ENCODE results near the gene LMCD1.

The LMCD1 gene

DNA sequence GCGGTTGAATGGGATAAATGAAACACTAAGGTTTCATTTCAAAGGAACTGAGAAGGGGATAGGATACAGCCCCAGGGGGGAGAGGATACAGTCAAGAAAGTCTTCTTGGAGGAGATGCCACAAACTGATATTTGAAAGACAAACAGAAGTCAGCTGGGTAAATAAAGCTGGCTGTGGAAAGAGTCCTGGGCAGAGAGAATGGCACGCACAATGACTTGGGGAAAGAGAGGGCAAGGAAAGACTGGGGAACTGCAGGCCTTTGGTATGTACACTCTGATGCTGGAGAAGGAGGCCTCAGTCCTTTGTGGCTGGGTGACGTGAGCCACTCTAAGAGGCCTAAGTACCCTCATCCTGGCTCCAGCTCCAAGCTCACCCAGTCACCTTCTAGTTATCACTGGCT is 45.2 kb upstream of the LMCD1 start:
- Histone ChIP-seq H3K27me3 (ENCODE audit: control insufficient read depth, insufficient read depth, low read length) (no peaks in the 10 kb centered on the region), H3K9ac (no peak overlapping the region), H3K4me2 (ENCODE audit: low read length) (no peak overlapping the region), H3K79me2 (no peaks in the 10 kb centered on the region), H3K36me3 (ENCODE audit: control insufficient read depth, insufficient read depth, low read length) (no peaks in the 10 kb centered on the region), H3K9me3 (ENCODE audit: control insufficient read depth, low read length) (no peaks in the 10 kb centered on the region), H3K4me1 (no peaks in the 10 kb centered on the region), H2AFZ (no peak overlapping the region), H3K4me3 (ENCODE audit: low read depth, low read length) (no peak overlapping the region), H3K27ac (no peak overlapping the region)
- TF ChIP-seq, protein P1, sequence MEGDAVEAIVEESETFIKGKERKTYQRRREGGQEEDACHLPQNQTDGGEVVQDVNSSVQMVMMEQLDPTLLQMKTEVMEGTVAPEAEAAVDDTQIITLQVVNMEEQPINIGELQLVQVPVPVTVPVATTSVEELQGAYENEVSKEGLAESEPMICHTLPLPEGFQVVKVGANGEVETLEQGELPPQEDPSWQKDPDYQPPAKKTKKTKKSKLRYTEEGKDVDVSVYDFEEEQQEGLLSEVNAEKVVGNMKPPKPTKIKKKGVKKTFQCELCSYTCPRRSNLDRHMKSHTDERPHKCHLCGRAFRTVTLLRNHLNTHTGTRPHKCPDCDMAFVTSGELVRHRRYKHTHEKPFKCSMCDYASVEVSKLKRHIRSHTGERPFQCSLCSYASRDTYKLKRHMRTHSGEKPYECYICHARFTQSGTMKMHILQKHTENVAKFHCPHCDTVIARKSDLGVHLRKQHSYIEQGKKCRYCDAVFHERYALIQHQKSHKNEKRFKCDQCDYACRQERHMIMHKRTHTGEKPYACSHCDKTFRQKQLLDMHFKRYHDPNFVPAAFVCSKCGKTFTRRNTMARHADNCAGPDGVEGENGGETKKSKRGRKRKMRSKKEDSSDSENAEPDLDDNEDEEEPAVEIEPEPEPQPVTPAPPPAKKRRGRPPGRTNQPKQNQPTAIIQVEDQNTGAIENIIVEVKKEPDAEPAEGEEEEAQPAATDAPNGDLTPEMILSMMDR (IDR thresholded peaks at IDR 0.05) = no peak

DNA sequence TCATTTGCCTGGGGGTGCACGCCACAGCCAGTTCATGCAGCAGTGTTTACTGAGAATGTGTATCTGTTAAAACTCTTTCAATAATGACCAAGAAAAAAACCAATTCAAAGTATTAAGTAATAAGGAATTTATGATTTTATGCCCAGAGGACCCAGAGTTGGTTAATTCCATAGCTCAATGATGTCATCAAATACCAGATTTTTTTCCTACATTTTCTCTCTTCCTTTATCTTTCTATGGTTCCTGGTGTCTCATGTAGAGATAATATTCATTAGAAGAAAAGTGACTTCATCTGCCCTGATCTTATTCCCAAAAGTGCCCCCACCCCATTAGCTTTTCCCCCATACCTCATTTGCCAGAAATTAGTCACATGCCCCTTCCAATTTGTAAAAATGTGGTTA is 44.6 kb upstream of the LMCD1 start:
- Histone ChIP-seq H2AFZ (no peak overlapping the region), H3K4me3 (ENCODE audit: low read depth, low read length) (no peak overlapping the region), H3K9ac (no peak overlapping the region), H3K36me3 (ENCODE audit: control insufficient read depth, insufficient read depth, low read length) (no peaks in the 10 kb centered on the region), H3K4me1 (no peaks in the 10 kb centered on the region), H3K9me3 (ENCODE audit: control insufficient read depth, low read length) (no peaks in the 10 kb centered on the region), H3K79me2 (no peaks in the 10 kb centered on the region), H3K4me2 (ENCODE audit: low read length) (no peak overlapping the region), H3K27me3 (ENCODE audit: control insufficient read depth, insufficient read depth, low read length) (no peaks in the 10 kb centered on the region), H3K27ac (no peak overlapping the region)
- TF ChIP-seq, protein P1 (IDR thresholded peaks at IDR 0.05) = no peak

DNA sequence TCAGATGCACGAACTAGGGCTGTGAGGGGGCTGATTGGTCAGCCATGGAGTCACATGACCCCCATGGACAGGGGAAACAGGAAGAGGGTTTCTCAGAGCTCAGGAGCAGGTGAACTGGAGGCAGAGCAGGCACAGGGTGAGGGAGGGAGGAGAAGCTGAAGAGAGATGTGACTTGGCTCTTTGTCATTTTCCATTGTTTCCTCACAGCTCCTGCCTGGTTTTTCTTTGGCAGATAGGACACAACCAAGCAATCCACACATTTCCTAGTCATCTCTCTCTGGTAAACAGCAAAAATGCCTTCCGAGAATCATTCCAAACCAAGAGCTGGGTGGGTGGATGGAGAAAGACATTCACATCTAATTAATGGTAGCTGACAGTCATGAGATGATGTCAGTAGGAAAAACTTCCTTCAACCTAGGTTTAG is 43.4 kb upstream of the LMCD1 start:
- no peaks in the 10 kb centered on the region for H3K36me3 ChIP-seq (ENCODE audit: control insufficient read depth, insufficient read depth, low read length)
- no peaks in the 10 kb centered on the region for H3K79me2 ChIP-seq
- TF ChIP-seq, protein P1 (IDR thresholded peaks at IDR 0.05) = no peak
- H2AFZ ChIP-seq = no peak overlapping the region
- H3K4me3 ChIP-seq (ENCODE audit: low read depth, low read length) = no peak overlapping the region
- no peaks in the 10 kb centered on the region for H3K4me1 ChIP-seq
- no peak overlapping the region for H3K9ac ChIP-seq
- H3K27me3 ChIP-seq (ENCODE audit: control insufficient read depth, insufficient read depth, low read length) = no peaks in the 10 kb centered on the region
- H3K27ac ChIP-seq = no peak overlapping the region
- no peak overlapping the region for H3K4me2 ChIP-seq (ENCODE audit: low read length)
- no peaks in the 10 kb centered on the region for H3K9me3 ChIP-seq (ENCODE audit: control insufficient read depth, low read length)

DNA sequence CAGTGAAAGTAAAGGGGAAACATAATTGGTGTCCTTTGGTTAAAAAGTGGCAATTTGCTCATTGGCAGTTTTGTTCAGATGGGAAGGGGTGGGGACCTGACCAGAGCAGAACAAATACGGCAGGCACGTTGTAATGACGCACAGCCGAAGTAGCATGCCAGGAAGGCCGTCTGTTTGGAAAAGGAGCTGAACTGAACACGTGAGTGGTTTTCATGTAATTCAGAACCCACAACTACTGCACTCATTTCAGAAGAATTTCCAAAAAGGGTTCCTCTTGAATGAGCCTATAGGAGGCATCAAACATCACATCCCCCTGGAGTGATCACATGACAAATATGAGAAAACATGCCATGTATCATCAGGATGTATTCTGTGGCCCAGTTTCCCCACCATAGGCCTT is 42.9 kb upstream of the LMCD1 start:
- no peak overlapping the region for H3K4me3 ChIP-seq (ENCODE audit: low read depth, low read length)
- TF ChIP-seq, protein P1 (IDR thresholded peaks at IDR 0.05) = no peak
- no peaks in the 10 kb centered on the region for H3K79me2 ChIP-seq
- no peaks in the 10 kb centered on the region for H3K36me3 ChIP-seq (ENCODE audit: control insufficient read depth, insufficient read depth, low read length)
- H2AFZ ChIP-seq = no peak overlapping the region
- H3K27me3 ChIP-seq (ENCODE audit: control insufficient read depth, insufficient read depth, low read length) = no peaks in the 10 kb centered on the region
- H3K4me2 ChIP-seq (ENCODE audit: low read length) = no peak overlapping the region
- H3K4me1 ChIP-seq = no peaks in the 10 kb centered on the region
- no peak overlapping the region for H3K9ac ChIP-seq
- H3K9me3 ChIP-seq (ENCODE audit: control insufficient read depth, low read length) = no peaks in the 10 kb centered on the region
- no peak overlapping the region for H3K27ac ChIP-seq

DNA sequence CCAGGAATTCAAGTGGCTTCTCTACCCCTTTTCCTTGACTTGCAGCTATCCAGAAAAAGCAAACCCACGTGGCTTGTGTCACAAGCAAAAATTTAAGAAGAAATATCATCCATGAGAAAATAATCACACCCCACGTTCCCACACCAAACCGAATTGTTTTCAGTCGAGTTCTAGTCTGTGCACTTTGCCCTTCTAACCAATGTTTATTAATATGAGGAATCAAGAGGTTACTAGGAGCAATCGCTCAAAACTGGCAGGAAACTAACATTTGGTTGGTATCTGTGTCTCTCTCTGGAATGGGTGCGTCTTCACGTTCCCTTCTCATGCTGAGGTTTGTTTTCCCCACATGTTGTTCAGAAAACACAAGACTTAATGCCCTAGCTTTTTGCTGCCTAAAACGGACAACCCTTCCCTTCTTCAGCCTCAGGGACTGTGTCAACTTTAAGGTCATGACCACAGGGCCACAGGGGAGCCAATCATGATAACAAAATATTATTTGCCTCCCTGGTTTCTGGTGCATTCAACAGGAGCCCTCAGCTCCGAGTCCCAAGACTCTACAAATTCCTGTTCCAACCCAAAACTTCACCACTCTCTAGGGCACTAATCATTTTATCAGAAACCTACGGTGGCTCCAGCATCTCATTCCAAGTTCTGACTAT is 41.4 kb upstream of the LMCD1 start:
- no peaks in the 10 kb centered on the region for H3K36me3 ChIP-seq (ENCODE audit: control insufficient read depth, insufficient read depth, low read length)
- no peak overlapping the region for H3K4me2 ChIP-seq (ENCODE audit: low read length)
- H3K9ac ChIP-seq = no peak overlapping the region
- no peaks in the 10 kb centered on the region for H3K4me1 ChIP-seq
- no peaks in the 10 kb centered on the region for H3K9me3 ChIP-seq (ENCODE audit: control insufficient read depth, low read length)
- no peaks in the 10 kb centered on the region for H3K27me3 ChIP-seq (ENCODE audit: control insufficient read depth, insufficient read depth, low read length)
- no peak overlapping the region for H3K4me3 ChIP-seq (ENCODE audit: low read depth, low read length)
- no peak overlapping the region for H3K27ac ChIP-seq
- TF ChIP-seq, protein P1 (IDR thresholded peaks at IDR 0.05) = no peak
- H2AFZ ChIP-seq = no peak overlapping the region
- no peaks in the 10 kb centered on the region for H3K79me2 ChIP-seq
